ENCODE measurements around the gene PRR20A.
"Not testable (repeated sequence)": the region's sequence is repeated elsewhere in the genome, so short reads cannot be mapped to it uniquely, and the experiment has no call there.

The PRR20A gene

DNA sequence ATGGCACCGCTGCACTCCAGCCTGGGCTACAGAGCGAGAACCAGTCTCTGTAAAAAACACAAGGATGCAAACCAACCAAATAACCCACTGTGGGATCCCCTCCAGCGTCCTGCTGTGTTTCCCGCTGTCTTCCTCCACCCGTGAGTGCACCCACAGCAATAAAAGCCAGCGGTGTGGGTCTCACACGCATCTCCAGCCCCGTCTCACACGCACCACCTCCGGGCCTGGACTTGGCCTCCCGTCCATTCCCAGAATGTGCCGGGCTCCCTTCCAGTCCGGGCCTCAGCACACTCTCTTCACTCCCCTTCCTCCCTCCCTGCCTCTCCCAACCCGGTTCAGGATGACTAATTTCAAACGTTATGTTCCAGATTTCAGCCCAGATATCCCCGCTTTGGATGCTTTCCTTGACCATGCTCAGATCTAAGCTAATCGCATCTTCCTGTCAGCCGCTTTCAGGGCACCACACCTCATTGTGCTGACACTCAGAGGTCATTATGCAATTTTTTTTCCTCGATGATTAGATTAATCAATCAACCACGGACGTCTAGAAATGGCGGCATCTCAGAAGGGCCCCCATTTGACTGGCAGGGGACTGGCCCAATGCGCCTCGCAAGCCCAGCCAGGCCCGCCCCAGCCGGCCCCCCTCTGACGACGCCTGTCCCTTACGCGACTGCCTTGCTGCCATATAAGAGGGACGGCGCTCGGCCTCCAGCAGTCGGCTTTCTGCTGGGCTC, at the start of gene PRR20A:
Gene PRR20A, plus strand, starts transcription at position 684 of the 734 bp plus-strand sequence. CDS start 387 bp downstream, outside the sequence.
- H3K27ac ChIP-seq = not testable (repeated sequence)

DNA sequence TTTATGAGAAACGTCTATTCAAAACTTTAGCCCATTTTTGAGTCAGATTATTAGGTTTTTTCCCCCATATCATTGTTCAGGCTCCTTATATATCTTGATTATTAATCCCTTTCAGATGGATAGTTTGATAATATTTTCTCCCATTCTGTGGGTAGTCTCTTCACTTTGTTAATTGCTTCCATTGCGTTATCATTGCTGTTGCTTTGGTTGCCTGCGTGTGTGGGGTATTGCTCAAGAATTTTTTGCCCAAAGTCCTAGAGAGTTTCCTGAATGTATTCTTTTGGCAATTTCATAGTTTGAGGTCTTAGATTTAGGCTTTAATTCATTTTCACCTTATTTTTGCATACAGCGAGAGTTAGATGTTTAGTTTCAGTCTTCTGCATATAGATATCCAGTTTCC, 25.8 kb upstream of the PRR20A start:
- no peak for TF ChIP-seq ZFX (IDR thresholded peaks at IDR 0.05; ENCODE audit: borderline replicate concordance)
- TF ChIP-seq, protein P1, sequence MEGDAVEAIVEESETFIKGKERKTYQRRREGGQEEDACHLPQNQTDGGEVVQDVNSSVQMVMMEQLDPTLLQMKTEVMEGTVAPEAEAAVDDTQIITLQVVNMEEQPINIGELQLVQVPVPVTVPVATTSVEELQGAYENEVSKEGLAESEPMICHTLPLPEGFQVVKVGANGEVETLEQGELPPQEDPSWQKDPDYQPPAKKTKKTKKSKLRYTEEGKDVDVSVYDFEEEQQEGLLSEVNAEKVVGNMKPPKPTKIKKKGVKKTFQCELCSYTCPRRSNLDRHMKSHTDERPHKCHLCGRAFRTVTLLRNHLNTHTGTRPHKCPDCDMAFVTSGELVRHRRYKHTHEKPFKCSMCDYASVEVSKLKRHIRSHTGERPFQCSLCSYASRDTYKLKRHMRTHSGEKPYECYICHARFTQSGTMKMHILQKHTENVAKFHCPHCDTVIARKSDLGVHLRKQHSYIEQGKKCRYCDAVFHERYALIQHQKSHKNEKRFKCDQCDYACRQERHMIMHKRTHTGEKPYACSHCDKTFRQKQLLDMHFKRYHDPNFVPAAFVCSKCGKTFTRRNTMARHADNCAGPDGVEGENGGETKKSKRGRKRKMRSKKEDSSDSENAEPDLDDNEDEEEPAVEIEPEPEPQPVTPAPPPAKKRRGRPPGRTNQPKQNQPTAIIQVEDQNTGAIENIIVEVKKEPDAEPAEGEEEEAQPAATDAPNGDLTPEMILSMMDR (IDR thresholded peaks at IDR 0.05) = no peak
- H3K27ac ChIP-seq = no peak overlapping the region

DNA sequence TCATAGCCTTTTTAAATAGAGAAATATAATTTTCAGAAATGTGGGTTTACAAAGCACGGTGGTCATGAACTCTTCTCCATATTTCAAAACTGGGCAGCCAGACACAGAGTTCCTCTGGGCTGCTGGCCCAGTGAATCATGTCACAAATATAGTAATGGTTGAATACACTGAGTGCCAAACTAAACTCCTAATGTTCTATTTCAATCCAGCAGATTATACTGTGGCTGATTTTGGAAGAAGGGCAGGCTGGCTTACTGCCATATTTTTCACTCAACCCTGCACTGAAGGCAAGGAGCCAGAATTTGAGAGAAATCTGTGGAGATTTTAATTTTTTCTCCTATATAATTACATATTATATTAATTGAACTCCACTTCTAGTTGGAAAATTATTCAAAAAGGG, 17.0 kb upstream of the PRR20A start:
- H3K27ac ChIP-seq = no peak overlapping the region
- no peak for TF ChIP-seq ZFX (IDR thresholded peaks at IDR 0.05; ENCODE audit: borderline replicate concordance)
- TF ChIP-seq, protein P1 (IDR thresholded peaks at IDR 0.05) = no peak

DNA sequence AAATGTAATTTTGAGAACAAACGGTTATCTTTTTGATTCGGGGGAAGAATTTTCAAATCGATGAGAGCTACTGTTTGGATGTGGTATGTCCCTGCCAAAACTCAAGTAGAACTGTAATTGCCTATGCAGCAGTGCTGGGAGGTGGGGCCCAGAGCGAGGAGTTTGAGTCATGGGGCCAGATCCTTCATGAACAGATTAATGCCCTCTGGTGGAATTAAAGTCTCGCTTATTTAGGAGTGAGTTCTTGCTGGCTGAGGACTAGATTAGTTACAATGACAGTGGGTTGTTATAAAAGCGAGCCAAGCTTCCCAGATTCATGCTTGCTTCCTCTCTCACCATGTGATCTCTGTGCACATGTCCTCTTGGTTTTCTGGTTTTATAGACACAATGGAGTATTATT, 11.8 kb upstream of the PRR20A start:
- TF ChIP-seq ZFX (IDR thresholded peaks at IDR 0.05; ENCODE audit: borderline replicate concordance) = no peak
- TF ChIP-seq, protein P1 (IDR thresholded peaks at IDR 0.05) = no peak
- H3K27ac ChIP-seq = no peak overlapping the region

DNA sequence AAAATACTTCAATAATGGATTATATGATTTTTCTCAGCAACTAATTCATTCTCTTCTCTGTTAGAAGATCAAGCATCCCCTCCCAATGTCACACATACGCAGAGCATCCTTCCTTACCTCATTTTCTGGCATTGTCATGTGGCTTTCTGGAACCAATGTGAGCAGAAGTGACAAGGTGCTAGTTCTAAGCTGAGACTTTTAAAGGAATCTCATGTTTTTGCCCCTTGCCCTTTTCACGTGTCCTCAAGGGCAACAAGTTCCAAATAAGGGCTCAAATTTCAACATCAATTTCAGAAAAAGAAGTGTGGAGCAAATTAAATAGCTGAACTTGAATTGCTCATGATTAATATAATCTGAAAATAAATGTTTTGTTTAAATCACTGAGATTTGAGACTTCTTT, 4.6 kb upstream of the PRR20A start:
- TF ChIP-seq, protein P1 (IDR thresholded peaks at IDR 0.05) = no peak
- no peak for TF ChIP-seq ZFX (IDR thresholded peaks at IDR 0.05; ENCODE audit: borderline replicate concordance)
- H3K27ac ChIP-seq = no peak overlapping the region

DNA sequence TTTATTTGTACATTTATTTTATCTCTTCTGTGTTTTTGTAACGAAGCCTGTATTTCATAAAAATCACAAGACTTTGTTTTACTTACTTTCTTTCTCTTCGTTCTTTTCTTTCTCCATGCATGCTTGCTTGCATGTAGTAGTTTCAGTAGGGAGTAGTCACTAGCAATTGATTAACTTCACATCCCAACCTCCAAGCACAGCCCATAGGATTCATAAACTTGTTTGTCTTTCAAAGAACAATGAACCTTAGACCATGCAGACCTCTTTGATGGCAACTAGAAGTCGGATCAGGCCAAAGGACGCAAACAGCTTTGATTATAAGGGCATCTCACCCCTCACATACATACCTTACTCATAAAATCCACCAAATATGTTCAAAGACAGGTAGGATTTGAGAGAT, 3.1 kb upstream of the PRR20A start:
- H3K27ac ChIP-seq = no peak overlapping the region
- TF ChIP-seq, protein P1 (IDR thresholded peaks at IDR 0.05) = no peak
- no peak for TF ChIP-seq ZFX (IDR thresholded peaks at IDR 0.05; ENCODE audit: borderline replicate concordance)

DNA sequence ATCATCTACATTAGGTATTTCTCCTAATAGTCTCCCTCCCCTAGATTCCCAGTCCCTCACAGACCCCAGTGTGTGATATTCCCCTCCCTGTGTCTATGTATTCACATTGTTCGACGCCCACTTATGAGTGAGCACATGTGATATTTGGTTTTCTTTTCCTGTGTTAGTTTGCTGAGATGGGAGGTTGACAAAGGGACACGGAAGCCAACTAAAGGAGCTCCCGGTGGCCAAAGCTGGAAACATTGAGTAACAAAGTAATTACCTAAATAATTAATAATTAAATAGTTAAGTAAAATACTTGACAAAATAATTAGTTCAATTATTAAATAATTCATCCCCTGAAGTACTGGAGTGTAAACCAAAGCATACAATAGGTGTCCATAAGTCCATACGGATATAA, 1.7 kb upstream of the PRR20A start:
- no peak overlapping the region for H3K27ac ChIP-seq
- TF ChIP-seq ZFX (IDR thresholded peaks at IDR 0.05; ENCODE audit: borderline replicate concordance) = no peak
- TF ChIP-seq, protein P1 (IDR thresholded peaks at IDR 0.05) = no peak

DNA sequence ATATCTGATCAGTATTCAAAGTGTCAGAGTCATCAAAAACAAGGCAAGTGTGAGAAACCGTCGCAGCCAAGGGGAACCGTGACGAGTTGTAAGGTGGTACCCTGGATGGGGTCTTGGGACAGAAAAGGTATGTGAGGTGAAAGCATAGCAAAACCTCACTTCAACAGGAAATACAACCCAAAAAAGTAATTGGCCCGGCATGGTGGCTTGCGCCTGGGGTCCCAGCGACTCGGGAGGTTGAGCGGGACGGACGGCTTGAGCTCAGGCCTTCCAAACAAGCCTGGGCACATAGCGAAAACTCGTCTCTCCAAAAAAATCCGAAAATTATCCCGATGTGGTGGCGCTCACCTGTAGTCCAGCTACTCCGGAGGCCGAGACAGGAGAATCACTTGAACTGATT, 937 bp upstream of the PRR20A start:
- not testable (repeated sequence) for H3K27ac ChIP-seq

DNA sequence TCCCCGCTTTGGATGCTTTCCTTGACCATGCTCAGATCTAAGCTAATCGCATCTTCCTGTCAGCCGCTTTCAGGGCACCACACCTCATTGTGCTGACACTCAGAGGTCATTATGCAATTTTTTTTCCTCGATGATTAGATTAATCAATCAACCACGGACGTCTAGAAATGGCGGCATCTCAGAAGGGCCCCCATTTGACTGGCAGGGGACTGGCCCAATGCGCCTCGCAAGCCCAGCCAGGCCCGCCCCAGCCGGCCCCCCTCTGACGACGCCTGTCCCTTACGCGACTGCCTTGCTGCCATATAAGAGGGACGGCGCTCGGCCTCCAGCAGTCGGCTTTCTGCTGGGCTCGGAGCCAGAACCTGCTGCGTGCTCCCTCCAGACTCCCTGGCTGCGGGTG, 6.5 kb downstream of the PRR20A start, which contains the start of gene PRR20B:
Gene PRR20B, plus strand, starts transcription at position 301 of the 400 bp plus-strand sequence. CDS start 387 bp downstream, outside the sequence.
- H3K27ac ChIP-seq = not testable (repeated sequence)

DNA sequence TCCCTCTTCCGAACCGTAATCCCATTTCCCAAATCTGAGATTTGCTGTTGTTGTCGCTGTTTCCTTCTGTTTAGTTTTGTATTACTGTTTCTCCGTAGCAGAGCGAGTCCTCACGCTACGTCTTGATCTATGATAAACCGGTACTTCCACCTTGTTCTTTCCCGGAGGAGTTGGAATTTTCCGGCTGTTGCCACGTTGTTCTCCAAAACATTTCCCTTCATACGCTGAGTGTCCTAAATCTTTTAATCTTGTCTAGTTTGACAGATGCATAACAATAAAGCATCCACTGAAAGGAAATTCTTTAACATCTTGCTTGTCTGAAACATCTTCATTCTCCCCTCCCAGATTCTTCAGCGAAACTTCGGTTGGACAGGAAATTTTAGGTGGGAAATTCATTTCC, 7.4 kb downstream of the PRR20A start:
- not testable (repeated sequence) for H3K27ac ChIP-seq

DNA sequence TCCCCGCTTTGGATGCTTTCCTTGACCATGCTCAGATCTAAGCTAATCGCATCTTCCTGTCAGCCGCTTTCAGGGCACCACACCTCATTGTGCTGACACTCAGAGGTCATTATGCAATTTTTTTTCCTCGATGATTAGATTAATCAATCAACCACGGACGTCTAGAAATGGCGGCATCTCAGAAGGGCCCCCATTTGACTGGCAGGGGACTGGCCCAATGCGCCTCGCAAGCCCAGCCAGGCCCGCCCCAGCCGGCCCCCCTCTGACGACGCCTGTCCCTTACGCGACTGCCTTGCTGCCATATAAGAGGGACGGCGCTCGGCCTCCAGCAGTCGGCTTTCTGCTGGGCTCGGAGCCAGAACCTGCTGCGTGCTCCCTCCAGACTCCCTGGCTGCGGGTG, 13.0 kb downstream of the PRR20A start, which contains the start of gene PRR20C:
Gene PRR20C, plus strand, starts transcription at position 301 of the 400 bp plus-strand sequence. CDS start 387 bp downstream, outside the sequence.
- H3K27ac ChIP-seq = not testable (repeated sequence)

DNA sequence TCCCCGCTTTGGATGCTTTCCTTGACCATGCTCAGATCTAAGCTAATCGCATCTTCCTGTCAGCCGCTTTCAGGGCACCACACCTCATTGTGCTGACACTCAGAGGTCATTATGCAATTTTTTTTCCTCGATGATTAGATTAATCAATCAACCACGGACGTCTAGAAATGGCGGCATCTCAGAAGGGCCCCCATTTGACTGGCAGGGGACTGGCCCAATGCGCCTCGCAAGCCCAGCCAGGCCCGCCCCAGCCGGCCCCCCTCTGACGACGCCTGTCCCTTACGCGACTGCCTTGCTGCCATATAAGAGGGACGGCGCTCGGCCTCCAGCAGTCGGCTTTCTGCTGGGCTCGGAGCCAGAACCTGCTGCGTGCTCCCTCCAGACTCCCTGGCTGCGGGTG, 19.6 kb downstream of the PRR20A start, which contains the start of gene PRR20D:
Gene PRR20D, plus strand, starts transcription at position 301 of the 400 bp plus-strand sequence. CDS start 387 bp downstream, outside the sequence.
- H3K27ac ChIP-seq = not testable (repeated sequence)

DNA sequence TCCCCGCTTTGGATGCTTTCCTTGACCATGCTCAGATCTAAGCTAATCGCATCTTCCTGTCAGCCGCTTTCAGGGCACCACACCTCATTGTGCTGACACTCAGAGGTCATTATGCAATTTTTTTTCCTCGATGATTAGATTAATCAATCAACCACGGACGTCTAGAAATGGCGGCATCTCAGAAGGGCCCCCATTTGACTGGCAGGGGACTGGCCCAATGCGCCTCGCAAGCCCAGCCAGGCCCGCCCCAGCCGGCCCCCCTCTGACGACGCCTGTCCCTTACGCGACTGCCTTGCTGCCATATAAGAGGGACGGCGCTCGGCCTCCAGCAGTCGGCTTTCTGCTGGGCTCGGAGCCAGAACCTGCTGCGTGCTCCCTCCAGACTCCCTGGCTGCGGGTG, 26.2 kb downstream of the PRR20A start, which contains the start of gene PRR20E:
Gene PRR20E, plus strand, starts transcription at position 301 of the 400 bp plus-strand sequence. CDS start 387 bp downstream, outside the sequence.
- not testable (repeated sequence) for H3K27ac ChIP-seq
